Colonic mucosa (tissue), 4 donors: ENCODE results near the gene XRCC3. TPM values are rescaled to one million over a fixed set of nuclear protein-coding genes. Genes with fewer than 3 reads are reported as not detected.

Experiments used
- DNase-seq: peaks from one replicate; pipeline ENCODE4 v3.0.0-alpha.2; 2020
- H3K27ac ChIP-seq: fragments of 200-600 bp; one replicate; pipeline ENCODE4 v1.8.0; 2021
- H3K27me3 ChIP-seq: fragments of 200-600 bp; one replicate; pipeline ENCODE4 v1.8.0; 2021
- H3K36me3 ChIP-seq: fragments of 200-600 bp; one replicate; pipeline ENCODE4 v1.8.0; 2021
- H3K4me1 ChIP-seq: fragments of 200-600 bp; one replicate; pipeline ENCODE4 v1.8.0; 2021; ENCODE audit warnings: mild to moderate bottlenecking
- H3K4me3 ChIP-seq: fragments of 200-600 bp; one replicate; pipeline ENCODE4 v1.8.0; 2021
- H3K9ac ChIP-seq, 2 donors: one replicate each; pipeline ENCODE4 v1.7.0; 2013; ENCODE audit warnings: control low read depth in 2 of 2, low read depth in 2 of 2, low read length in 2 of 2
- H3K9me3 ChIP-seq: fragments of 200-600 bp; one replicate; pipeline ENCODE4 v1.8.0; 2021
- intact Hi-C: fragments of 100-400 bp; cut with DNase I; formaldehyde crosslinking; loops from one replicate; pipeline ENCODE4 v1.14.1; 2022
- total RNA-seq, 2 donors: library from RNA; stranded (reverse); fragmentation: NEBNext Ultra II Directional in 1 of 2; extraction: Animal tissue kit (Norgen Biotek cat#: 25700) in 1 of 2; gene quantifications; one replicate each; pipeline ENCODE4 v1.2.1, GENCODE V29; 2021
- TF ChIP-seq, protein P1 (sequence below): fragments of 200-600 bp; IDR thresholded peaks from one replicate; pipeline ENCODE4 v1.8.0; 2022; ENCODE audit warnings: antibody characterized with exemption, mild to moderate bottlenecking
- donor health status: healthy.
- donor health status: DM: no; HTN: no; CAD: no.
- donor health status: DM: no; HTN: no; CAD: no.

XRCC3 gene
- total RNA-seq, 2 donors from 2014 or later: 8.3 to 70.0 TPM

DNA sequence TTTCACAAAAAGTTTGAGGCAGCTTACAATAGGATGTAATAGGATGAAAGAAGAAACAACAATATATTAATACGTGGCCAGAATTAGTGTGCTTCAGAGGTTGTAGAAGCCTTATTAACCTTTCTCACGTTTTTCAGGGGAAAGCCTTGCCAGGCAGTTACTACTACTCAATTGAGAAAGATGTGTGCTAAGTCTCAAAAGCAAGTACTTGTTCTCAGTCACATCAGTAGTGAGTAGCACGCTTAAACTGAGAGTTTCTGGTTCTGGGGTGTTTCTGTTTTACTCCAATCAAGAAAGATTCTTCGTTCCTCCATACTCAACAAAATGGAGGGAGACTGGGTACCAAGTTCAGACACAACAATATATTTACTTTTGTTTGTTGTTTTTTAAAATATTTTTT is 47.6 kb downstream of the XRCC3 start:
- no peaks in the 10 kb centered on the region for H3K4me1 ChIP-seq
- intact Hi-C loops: no loop called here
- no peak for DNase-seq
- H3K9ac ChIP-seq: no peak overlapping the region
- H3K36me3 ChIP-seq: peaks cover 9% of the 10 kb centered on the region
- no peaks in the 10 kb centered on the region for H3K9me3 ChIP-seq
- H3K4me3 ChIP-seq: no peak overlapping the region
- TF ChIP-seq, protein P1, sequence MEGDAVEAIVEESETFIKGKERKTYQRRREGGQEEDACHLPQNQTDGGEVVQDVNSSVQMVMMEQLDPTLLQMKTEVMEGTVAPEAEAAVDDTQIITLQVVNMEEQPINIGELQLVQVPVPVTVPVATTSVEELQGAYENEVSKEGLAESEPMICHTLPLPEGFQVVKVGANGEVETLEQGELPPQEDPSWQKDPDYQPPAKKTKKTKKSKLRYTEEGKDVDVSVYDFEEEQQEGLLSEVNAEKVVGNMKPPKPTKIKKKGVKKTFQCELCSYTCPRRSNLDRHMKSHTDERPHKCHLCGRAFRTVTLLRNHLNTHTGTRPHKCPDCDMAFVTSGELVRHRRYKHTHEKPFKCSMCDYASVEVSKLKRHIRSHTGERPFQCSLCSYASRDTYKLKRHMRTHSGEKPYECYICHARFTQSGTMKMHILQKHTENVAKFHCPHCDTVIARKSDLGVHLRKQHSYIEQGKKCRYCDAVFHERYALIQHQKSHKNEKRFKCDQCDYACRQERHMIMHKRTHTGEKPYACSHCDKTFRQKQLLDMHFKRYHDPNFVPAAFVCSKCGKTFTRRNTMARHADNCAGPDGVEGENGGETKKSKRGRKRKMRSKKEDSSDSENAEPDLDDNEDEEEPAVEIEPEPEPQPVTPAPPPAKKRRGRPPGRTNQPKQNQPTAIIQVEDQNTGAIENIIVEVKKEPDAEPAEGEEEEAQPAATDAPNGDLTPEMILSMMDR: no peak
- no peak overlapping the region for H3K27ac ChIP-seq
- H3K27me3 ChIP-seq: no peaks in the 10 kb centered on the region

DNA sequence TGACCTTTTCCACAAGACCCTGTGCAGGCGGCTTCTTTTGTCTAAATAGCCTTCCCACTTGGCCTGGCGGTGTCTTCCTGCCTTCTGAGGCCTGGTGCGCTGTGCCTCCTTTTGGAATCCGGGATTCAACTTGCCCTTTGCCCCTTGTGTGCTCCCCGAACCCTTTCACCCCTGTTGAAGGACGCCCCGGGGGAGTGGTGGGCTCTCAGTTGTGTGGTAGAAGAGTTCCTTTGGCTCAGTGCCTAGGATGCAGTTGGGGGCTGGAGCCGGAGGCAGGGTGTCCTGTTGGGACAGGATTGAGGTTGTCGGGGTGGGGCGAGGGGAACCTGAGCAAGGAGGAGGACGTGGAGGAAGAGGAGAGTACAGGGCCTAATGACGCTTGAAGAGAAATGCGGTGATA is 51.7 kb downstream of the XRCC3 start:
- intact Hi-C loops: no loop called here
- Histone ChIP-seq H3K27ac (no peak overlapping the region), H3K9ac (no peak overlapping the region), H3K27me3 (no peaks in the 10 kb centered on the region), H3K36me3 (no peaks in the 10 kb centered on the region), H3K4me1 (no peaks in the 10 kb centered on the region), H3K4me3 (no peak overlapping the region), H3K9me3 (no peaks in the 10 kb centered on the region)
- no peak for DNase-seq
- TF ChIP-seq, protein P1: no peak

- Histone ChIP-seq H3K36me3 (no peaks in the 10 kb centered on the region), H3K4me1 (no peaks in the 10 kb centered on the region), H3K27ac (no peak overlapping the region), H3K27me3 (no peaks in the 10 kb centered on the region), H3K4me3 (no peak overlapping the region), H3K9ac (no peak overlapping the region), H3K9me3 (no peaks in the 10 kb centered on the region)
- intact Hi-C loops: no loop called here
- TF ChIP-seq, protein P1: no peak
- DNase-seq: no peak
These were observed 52.7 kb downstream of the XRCC3 start for GRCh38 chr14:103662591-103662990.

DNA sequence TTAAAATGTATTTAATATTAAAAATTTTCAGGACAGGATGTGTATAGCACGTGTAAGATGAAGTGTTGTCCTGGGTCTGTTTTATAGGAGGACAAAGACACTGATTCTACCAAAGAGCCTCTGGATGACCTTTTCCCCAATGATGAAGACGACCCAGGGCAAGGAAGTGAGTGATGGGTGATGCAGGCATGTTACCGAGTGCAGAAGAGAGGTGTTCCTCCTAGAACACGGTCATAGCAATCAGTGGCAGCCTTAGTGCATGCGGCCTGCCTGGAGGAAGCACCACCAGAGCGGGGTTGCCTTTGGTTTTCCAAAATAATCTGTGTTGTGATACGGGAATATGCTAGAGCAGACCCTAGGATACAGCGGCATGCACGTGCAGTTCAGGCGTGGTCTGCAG is 53.2 kb downstream of the XRCC3 start:
- no peak for DNase-seq
- Histone ChIP-seq H3K4me3 (no peak overlapping the region), H3K9ac (no peak overlapping the region), H3K27me3 (no peaks in the 10 kb centered on the region), H3K4me1 (no peaks in the 10 kb centered on the region), H3K9me3 (no peaks in the 10 kb centered on the region), H3K27ac (no peak overlapping the region), H3K36me3 (no peaks in the 10 kb centered on the region)
- intact Hi-C loops: no loop called here
- TF ChIP-seq, protein P1: no peak

DNA sequence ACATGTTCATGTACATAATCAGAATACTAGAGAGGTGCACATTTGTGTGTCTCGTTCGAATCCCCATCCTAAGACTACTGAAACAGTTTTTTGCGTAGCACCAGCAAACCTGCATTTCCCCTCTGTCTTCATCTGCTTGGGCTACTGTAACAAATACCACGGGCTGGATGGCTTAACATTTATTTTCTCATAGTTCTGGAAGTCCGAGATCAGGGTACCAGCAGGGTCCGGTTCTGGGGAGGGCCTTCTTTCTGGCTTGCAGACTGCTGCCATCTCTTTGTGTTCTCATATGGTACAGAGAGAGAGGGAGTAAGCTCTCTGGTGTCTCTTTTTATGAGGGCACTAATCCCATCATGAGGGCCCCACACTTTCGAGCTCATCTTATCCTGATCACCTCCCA is 55.6 kb downstream of the XRCC3 start:
- no peak overlapping the region for H3K27ac ChIP-seq
- H3K4me3 ChIP-seq: no peak overlapping the region
- no peaks in the 10 kb centered on the region for H3K4me1 ChIP-seq
- intact Hi-C loops: no loop called here
- H3K9me3 ChIP-seq: no peaks in the 10 kb centered on the region
- no peaks in the 10 kb centered on the region for H3K27me3 ChIP-seq
- DNase-seq: no peak
- TF ChIP-seq, protein P1: no peak
- H3K9ac ChIP-seq: no peak overlapping the region
- no peaks in the 10 kb centered on the region for H3K36me3 ChIP-seq

DNA sequence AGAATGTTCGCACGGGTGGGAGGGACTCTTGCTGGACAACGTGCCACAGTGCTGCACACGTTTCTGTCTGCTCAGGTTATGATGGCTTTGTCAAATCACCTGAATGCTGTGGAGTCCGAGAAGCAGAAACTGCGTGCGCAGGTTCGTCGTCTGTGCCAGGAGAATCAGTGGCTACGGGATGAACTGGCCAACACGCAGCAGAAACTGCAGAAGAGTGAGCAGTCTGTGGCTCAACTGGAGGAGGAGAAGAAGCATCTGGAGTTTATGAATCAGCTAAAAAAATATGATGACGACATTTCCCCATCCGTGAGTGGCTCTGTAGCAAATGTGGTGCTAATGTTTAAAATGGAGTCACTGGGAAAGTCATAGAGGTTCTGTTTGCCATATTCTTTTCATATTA is 57.8 kb downstream of the XRCC3 start:
- no peak overlapping the region for H3K27ac ChIP-seq
- TF ChIP-seq, protein P1: no peak

More for the DNA sequence above, 57.8 kb downstream of the XRCC3 start:
- Histone ChIP-seq H3K27me3 (no peaks in the 10 kb centered on the region), H3K4me3 (no peak overlapping the region), H3K9ac (no peak overlapping the region), H3K4me1 (no peaks in the 10 kb centered on the region), H3K9me3 (no peaks in the 10 kb centered on the region), H3K36me3 (no peaks in the 10 kb centered on the region)
- no peak for DNase-seq
- intact Hi-C loops: no loop called here
